CD4-positive, alpha-beta T cell treated with Interleukin-2 at 100 ng/mL for 4 hours (primary cell): ENCODE results near the gene MAPKAPK3.
A peak's percentile ranks its signal among the peaks of the same experiment; 100 is the strongest.

Experiments
- DNase-seq: peaks from one replicate; pipeline ENCODE4 v3.0.0-alpha.2; 2020; ENCODE audit warnings: low spot score

MAPKAPK3 gene

DNA sequence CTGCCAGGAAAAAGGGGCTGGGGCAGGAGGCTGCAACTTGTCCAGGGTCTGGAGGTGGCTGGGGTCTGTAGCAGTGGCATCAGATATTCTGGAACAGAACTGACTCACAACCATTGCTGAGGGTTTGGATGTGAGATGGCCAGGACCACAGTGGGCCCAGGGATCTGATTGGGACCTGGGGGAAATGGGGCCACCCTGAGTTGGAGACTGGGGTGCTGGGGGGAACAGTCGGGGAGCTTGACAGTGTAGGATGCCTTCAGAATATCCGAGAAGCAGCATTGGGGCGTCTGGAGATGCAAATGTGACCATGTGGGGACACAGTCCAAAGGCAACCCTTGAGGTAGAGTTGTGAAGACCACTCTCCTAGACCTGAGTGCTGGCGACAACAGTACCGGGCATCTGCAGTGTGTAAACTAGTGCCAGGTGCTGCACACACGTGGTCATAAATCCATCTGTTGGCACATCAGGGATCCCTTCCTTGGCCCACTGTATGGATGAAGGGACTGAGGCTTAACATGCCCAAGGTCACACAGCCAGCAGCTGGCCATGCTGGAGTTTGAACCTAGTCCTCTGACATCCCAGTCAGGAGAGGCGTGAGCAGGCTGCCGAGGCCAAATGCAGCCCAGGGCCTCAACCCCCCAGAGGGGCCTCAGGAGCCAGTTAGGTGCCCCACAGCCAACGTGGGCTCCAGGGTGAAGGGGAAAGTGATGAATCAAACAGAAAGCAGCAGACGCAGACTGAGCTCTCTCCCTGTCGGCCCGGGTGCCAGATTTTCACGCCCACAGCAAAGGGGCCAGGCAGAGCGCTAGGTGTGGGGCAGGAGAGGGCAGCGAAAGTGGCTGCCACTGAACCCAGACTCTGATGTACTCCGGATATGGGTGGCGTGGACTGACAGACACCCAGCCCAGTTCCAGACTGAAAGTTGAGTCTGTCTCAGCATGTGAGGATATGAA is 28.9 kb upstream of the MAPKAPK3 start:
- DNase-seq = peak; percentile 80

DNA sequence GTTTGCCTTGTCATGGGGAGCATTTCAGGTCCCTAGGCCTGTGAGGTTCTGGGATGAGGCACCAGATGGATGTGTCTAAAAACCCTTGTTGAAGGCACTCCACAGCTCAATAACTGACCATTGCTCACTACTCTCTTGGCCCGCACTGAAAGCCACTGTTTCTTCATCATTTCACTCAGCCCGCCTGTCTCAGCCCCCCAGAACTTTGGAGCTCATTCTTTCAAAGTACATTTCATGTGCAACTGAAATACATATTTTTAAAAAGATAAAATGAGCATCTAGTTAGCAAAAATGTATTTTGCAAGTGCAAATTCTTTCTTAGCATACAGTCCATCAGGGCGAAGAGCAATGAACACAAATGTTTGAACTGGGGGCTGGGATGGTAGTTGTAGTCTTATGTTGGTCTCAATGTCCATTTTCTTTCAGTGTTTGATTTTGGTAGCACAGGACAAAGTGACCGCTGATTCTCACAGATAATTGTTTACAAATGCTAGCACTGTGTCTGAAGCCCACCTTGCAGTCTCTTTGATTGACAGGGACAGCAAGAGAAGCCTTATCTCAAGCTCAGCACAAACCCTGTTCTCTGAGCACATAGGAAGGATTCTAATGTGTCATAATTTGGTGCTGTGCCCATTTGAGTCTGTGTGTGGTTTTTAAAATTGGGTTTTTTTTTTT is 28.1 kb upstream of the MAPKAPK3 start:
- peak; percentile 35 for DNase-seq

DNA sequence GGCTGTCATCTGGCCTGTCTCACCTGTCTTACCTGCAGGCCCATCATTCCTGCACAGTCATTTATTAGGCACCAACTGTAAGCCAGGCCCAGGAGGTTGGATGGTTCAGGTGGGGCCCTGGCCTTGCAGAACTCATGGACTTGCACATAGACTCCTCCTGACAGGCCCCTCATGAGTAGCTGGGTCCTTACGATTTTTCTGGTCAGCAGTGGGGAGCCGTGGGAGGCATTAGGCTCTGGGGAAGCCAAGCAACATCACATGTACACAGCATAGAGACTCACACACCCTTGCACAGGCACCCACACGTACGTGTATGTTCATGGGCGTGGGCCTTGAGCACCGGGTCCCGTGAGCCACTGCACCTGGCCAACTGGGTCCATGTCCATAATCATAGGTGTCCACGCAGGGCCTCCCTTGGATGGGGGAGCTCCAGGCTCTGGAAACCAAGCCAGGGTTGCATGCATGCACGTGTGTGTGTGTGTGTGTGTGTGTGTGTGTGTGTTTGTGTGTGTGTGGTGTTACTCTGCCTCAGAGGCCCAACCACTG is 25.7 kb upstream of the MAPKAPK3 start:
- peak; percentile 40 for DNase-seq

DNA sequence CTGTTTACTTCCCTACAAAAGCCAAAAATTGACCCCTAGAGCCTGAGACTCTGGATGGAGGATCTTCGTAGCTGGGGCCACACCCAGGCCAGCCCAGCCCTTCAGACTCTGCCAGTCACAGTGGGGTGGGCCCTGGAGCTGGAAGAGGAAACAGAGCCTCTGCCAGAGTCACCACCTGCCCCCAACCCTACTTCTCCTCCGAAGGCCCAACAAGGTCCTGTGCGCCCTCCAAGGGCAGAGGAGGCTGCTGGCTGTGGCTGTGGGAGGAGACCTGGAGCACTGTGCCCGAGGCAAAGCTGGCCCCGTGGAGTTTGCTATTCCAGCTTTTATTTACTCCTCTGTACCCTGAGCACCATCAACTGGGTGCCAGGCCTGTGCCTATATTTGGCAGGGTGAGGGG is 24.4 kb upstream of the MAPKAPK3 start:
- no peak for DNase-seq

GRCh38 chr3:50594253-50594785 is 22.6 kb upstream of the MAPKAPK3 start:
- DNase-seq = no peak

- no peak for DNase-seq
Measured at GRCh38 chr3:50599115-50599715, 17.7 kb upstream of the MAPKAPK3 start.

DNA sequence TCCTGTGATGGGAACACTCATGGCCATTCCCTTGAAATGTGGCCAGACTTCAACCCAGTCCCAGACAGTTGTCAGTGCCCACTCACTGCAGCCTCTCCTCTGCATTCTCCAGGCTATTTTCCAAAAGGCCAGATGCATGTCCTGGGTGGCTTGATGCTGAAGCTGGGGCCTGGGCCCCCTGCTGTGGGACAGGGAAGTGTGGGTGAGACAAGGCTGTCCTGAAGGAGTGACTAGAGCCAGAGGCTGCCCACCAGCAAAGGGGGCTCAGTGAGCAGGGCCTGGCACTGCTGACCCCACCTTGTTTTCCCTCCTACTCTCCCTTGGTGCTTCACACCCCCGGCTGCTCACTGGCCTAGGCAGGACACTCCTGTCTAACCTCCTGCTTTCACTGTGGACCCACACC is 17.2 kb upstream of the MAPKAPK3 start:
- no peak for DNase-seq

- peak; percentile 61 for DNase-seq
Measured at GRCh38 chr3:50600141-50600753, 16.7 kb upstream of the MAPKAPK3 start.

- DNase-seq = peak; percentile 96
Measured at GRCh38 chr3:50600841-50601591, 15.9 kb upstream of the MAPKAPK3 start.

GRCh38 chr3:50602595-50603191 is 14.3 kb upstream of the MAPKAPK3 start:
- DNase-seq = no peak

- DNase-seq = no peak
Measured at GRCh38 chr3:50603261-50604109, 13.5 kb upstream of the MAPKAPK3 start.

- no peak for DNase-seq
Measured at GRCh38 chr3:50604110-50604621, 12.8 kb upstream of the MAPKAPK3 start.

DNA sequence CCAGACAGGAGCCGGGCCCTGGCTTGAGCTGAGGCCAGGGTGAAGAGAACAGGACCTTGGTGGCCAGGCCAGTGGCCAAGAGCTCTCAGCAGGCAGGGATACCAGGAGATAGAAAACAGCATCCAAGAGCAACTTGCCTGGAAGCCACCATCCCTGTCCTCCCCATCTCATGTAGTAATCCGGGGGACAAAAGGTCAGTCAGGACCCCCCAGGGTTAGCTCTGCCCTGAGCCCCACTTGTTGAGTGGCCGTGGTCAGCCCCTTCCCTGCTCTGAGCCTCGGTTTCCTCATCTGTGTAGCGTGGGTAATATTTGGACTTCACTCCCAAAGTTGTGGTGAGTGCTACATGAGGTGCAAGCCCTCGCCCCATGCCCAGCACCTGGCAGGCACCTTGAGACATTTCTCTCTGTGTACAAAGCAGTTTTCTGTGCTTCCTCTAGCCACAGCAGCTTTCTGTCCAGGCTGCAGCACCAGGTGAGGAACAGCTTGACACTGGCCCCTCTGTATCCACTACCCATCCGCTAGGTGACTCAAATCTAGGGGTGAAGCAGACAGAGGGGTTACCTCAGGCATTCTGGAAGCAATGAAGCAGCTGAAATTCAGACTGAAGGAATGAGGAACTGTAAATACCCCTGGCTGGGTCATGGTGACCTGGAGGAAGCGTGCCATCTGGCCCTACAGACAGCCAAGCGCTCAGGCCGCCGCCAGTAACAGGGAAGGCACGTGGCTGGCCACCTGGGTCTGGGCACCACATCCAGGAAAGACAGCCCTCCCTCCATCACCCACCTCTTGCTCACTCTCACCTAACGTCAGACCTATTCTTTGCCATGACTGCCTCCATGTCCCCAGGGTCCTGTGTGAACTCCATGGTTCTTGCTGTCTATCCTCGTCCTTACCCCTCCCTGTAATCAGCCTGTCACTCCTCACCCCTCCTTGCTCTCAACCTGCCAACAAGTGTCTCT is 12.0 kb upstream of the MAPKAPK3 start:
- no peak for DNase-seq

DNA sequence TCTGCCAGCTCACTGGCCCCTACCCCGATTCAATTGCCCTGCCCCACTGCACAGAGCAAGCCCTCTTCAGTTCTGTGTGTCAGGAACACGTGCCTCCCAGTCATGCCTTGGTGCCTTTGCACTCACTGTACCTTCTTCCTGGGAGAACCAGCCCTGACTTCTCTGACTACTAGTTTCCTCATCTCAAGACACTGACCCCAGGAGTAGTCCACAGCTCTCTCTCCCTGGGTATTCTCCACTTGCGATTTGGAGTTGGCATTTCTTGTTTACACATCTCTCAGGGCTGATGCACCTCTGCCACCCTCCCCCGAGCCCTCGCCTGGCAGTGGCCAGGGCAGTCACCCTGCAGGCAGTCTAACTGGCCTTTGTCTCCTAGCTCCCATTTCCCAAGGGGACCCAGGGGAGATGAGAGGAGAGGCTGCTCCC is 11.0 kb upstream of the MAPKAPK3 start:
- no peak for DNase-seq

DNA sequence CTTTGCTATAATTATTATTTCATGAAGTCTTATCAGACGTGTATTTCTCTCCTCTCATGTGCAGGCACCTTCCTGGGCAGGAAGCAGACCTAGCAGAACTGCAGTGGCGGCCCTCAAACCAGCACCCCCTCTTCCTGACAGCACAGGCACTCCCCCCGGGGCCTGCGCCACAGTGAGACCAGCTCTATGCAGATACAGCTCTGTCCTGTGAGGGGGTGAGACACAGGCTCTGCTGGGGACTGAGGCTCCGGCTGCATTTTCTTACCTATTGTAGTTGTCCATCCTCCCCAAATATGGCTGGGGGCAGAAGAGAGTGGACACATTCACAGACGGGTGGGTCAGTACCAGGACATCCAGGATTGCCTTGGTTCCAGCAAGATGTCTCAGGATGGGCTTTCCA is 10.4 kb upstream of the MAPKAPK3 start:
- peak; percentile 52 for DNase-seq

DNA sequence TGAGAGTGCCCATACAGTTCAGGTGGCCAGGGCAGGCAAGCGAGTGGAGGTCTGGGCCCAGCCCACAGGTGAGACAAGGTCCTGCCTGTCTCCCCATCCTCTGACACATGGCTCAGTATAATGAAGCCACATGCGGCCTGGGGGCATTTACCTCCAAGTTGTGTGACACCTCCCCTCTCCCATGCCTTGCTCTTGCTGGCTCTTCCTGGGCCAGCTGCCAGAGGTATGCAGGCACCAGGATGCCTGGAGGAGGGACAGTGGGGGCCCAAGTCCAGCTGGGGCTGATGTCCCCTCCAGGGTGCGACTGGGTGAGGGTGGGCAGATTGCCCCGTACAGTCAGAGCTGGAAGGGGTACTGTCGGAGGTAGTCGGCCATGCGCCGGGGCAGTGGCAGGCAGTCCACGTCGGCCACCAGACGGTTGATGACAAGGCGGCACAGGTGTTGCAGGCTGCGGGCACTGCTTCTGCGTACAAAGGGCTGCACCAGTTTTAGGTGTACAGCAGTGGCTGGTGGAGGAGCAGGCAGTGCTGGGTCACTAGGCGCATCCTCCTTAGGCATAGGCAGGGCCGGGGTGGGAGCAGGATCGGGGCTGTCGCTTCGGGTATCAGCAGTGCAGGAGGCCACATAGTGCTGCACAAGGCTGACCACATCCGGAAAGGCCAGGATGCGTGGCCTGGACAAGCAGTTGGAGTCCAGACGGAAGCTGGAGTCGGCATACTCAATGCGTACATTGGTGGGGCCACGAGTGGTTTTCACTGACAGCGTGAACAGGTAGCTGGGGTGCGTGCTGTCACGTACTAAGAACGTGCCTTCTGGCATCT is 9.5 kb upstream of the MAPKAPK3 start:
- DNase-seq = no peak

GRCh38 chr3:50608278-50608677 is 8.7 kb upstream of the MAPKAPK3 start:
- no peak for DNase-seq
